HG02798 (cell line): ENCODE data around the gene IRF6.

Experiments
- ATAC-seq: cut with Tn5 transposase; IDR thresholded peaks from one replicate; pipeline ENCODE4 v1.9.1; 2021; ENCODE audit warnings: mild to moderate bottlenecking; ENCODE audit not compliant: unreplicated experiment, poor library complexity

The IRF6 gene

DNA sequence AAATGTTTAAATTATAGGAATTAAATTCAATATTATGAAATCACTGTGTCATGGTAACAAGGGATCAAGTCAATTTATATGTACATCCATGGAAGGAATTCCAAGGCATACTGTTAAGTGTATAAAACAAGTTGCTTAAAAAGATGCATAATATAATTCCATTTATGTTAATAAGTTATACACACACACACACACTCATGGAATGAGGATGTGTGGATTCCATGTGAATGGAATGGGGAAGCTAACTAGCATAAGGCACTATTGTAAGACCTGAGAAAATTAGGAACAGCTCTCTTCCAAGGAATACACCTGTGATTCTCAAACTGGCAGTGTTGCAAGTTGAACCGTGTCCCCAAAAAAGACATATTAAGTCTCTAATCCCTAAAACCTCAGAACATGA, 67.7 kb downstream of the IRF6 start:
- ATAC-seq = no peak

GRCh38 chr1:209737118-209737505, 68.8 kb downstream of the IRF6 start:
- ATAC-seq = no peak

DNA sequence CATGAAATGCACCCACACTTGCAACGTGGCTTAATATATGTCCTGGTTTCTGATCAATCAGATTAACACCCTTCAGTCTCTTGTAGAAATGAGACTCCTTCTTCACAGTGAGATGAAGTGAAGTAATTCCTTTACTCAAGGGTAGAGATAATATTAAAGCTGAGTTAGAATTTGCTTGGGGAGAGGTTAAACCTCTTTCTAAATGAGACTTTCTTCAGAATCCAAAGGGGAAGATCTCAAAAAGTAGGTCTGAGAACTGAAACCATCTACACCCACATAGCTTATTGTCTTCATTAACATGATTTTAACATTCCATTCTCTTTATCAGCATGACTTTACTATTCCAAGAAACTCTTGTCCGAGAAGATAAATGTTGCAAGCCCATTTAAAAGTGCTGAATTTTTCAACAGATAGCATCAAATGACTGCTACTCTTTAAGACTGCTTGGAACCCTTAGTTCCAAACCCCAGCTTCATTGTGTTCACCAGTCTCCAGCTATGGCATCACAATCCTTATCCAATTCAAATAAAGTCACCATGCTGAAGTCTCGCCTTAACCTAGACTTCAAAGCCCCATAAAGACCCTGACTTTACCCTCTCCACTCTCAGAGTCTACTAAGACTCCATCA, 69.3 kb downstream of the IRF6 start:
- ATAC-seq = no peak
